Vagina (tissue), 2 donors: ENCODE measurements around the gene KIRREL3.

ENCODE experiments used
- POLR2A ChIP-seq, 2 donors: fragments of 450-650 bp; IDR thresholded peaks; one replicate each; pipeline ENCODE4 v1.6.1; 2017; ENCODE audit warnings: antibody characterized with exemption in 2 of 2, mild to moderate bottlenecking in 2 of 2, moderate library complexity in 2 of 2
- POLR2AphosphoS5 ChIP-seq, 2 donors: sonication (generic); formaldehyde crosslinking; IDR thresholded peaks; one replicate each; pipeline ENCODE4 v1.9.0; 2017; ENCODE audit warnings: antibody characterized with exemption in 2 of 2, mild to moderate bottlenecking in 2 of 2, low read depth in 1 of 2; ENCODE audit not compliant: insufficient read depth in 1 of 2
- TF ChIP-seq, protein P1 (sequence below), 3 experiments: fragments of 450-650 bp in 2 of 3; fragments of 200-600 bp in 1 of 3; sonication (generic) in 1 of 3; IDR thresholded peaks; one replicate each; pipeline ENCODE4 v1.5.1; 2017 to 2019; ENCODE audit warnings: antibody characterized with exemption in 3 of 3, mild to moderate bottlenecking in 2 of 3, moderate library complexity in 2 of 3

DNA sequence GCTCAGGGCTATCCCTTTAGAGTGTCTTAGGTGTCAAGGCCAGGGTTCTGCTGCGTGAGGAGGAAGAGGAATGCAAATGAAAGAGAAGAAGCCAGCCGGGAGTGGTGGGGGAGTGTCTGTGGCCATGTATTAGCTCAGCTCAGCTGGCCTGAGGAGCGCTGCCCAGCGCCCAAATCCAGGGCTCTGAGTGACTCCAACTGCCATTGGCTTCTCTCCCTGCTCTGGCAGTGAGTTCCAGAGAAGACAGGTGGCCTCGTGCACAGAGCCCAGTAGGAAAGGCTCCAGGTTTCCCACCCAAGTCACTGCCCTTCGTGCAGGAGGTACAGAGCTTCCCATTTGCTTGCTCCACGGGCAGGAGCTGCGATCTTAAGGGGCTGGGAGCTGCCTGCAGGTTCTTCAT lies 302.0 kb downstream of the KIRREL3 start:
- TF ChIP-seq, protein P1, sequence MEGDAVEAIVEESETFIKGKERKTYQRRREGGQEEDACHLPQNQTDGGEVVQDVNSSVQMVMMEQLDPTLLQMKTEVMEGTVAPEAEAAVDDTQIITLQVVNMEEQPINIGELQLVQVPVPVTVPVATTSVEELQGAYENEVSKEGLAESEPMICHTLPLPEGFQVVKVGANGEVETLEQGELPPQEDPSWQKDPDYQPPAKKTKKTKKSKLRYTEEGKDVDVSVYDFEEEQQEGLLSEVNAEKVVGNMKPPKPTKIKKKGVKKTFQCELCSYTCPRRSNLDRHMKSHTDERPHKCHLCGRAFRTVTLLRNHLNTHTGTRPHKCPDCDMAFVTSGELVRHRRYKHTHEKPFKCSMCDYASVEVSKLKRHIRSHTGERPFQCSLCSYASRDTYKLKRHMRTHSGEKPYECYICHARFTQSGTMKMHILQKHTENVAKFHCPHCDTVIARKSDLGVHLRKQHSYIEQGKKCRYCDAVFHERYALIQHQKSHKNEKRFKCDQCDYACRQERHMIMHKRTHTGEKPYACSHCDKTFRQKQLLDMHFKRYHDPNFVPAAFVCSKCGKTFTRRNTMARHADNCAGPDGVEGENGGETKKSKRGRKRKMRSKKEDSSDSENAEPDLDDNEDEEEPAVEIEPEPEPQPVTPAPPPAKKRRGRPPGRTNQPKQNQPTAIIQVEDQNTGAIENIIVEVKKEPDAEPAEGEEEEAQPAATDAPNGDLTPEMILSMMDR (IDR thresholded peaks at IDR 0.05), result no peak
- TF ChIP-seq POLR2AphosphoS5 (IDR thresholded peaks at IDR 0.05; ENCODE audit: insufficient read depth in 1 of 2, low read depth in 1 of 2) (no peak), POLR2A (IDR thresholded peaks at IDR 0.05) (no peak)
